GM10266 (cell line): ENCODE measurements around the gene KIF5B.

Experiments
- DNase-seq: peaks from one replicate; pipeline ENCODE4 v3.0.0; 2012; ENCODE audit errors: extremely low spot score
- CTCF ChIP-seq: IDR thresholded peaks from 2 replicates; pipeline ENCODE4 v1.5.1; 2012; ENCODE audit warnings: mild to moderate bottlenecking, low read depth; ENCODE audit not compliant: control insufficient read depth, insufficient read depth; ENCODE audit errors: missing control alignments

Gene KIF5B

GRCh38 chr10:32015386-32015785 lies 40.8 kb downstream of the KIF5B start:
- TF ChIP-seq CTCF: no peak

DNA sequence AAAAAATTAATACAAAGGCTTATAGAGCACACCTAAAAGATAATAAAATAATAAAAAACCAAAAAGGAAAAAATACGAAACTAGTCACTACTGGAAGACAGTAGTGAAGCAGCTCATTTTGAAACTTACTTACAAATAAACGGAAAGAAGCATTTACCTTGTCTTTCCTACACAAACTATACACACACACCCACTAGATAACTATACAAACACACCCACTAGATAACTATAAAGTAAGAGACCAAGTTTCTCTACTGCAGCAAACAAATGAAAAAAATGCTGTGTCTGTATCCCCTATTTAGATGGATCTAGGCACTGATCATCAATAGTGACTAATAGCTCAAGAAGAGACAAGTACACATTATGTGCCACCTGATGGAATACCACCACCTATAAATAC lies 49.2 kb downstream of the KIF5B start:
- no peak for DNase-seq
- no peak for TF ChIP-seq CTCF

More at GRCh38 chr10:32015386-32015785, 40.8 kb downstream of the KIF5B start:
- DNase-seq: no peak

DNA sequence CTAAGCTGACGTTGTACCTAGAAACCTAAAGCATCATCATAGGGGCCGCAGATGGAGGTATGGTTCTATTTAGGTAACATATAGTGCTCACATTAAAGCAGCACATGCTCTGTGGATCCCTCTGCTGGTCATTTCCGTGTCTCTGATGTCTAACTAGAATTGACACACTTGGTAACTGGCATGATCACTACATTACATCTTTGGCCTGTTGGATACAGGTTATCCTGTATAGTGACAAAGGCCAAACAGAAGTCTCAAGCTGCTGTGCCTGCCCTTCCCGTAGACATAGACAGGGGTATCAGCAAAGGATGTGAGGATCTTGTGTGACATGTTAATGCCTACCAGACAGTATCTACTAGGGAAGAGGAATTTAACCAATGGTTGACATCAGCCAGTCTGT lies 51.2 kb downstream of the KIF5B start:
- peak; percentile 51 for TF ChIP-seq CTCF

GRCh38 chr10:32004161-32004591 lies 52.0 kb downstream of the KIF5B start:
- no peak for TF ChIP-seq CTCF
- no peak for DNase-seq

More for the DNA sequence above, 51.2 kb downstream of the KIF5B start:
- DNase-seq: peak; percentile 39

- DNase-seq: no peak
- no peak for TF ChIP-seq CTCF
These were observed 53.7 kb downstream of the KIF5B start for GRCh38 chr10:32002531-32002930.

GRCh38 chr10:32000937-32001336 lies 55.3 kb downstream of the KIF5B start:
- no peak for DNase-seq
- TF ChIP-seq CTCF: no peak

- no peak for DNase-seq
- TF ChIP-seq CTCF: no peak
These were observed 56.4 kb downstream of the KIF5B start for GRCh38 chr10:31999836-32000235.
